Activated CD8-positive, alpha-beta memory T cell treated with anti-CD3 and anti-CD28 coated beads, Interleukin-2, amount 50 U/mL, for 24 hours (primary cell): ENCODE measurements around the gene DNAH6.
"Not testable (repeated sequence)": the region's sequence is repeated elsewhere in the genome, so short reads cannot be mapped to it uniquely, and the experiment has no call there.

Experiments
- DNase-seq: peaks from one replicate; pipeline ENCODE4 v3.0.0-alpha.2; 2020; ENCODE audit errors: extremely low read depth

DNAH6 gene

GRCh38 chr2:84755096-84755495 lies 238.8 kb downstream of the DNAH6 start:
- DNase-seq, result no peak

- no peak for DNase-seq
These were observed 241.3 kb downstream of the DNAH6 start for GRCh38 chr2:84757648-84758047.

GRCh38 chr2:84766791-84767190 lies 250.5 kb downstream of the DNAH6 start:
- DNase-seq, result no peak

GRCh38 chr2:84768840-84769239 lies 252.5 kb downstream of the DNAH6 start:
- DNase-seq, result no peak

- DNase-seq, result no peak
These were observed 254.0 kb downstream of the DNAH6 start for GRCh38 chr2:84770280-84770679.

- no peak for DNase-seq
These were observed 255.0 kb downstream of the DNAH6 start for GRCh38 chr2:84771251-84771650.

GRCh38 chr2:84773562-84773961 lies 257.3 kb downstream of the DNAH6 start:
- DNase-seq, result not testable (repeated sequence)

- DNase-seq, result no peak
These were observed 259.7 kb downstream of the DNAH6 start for GRCh38 chr2:84776011-84776410.

- DNase-seq, result no peak
These were observed 262.8 kb downstream of the DNAH6 start for GRCh38 chr2:84778911-84779690.

GRCh38 chr2:84779781-84780180 lies 263.5 kb downstream of the DNAH6 start:
- DNase-seq, result no peak

GRCh38 chr2:84781942-84782716 lies 265.8 kb downstream of the DNAH6 start:
- DNase-seq, result peak; percentile 33

GRCh38 chr2:84782717-84783442 lies 266.6 kb downstream of the DNAH6 start:
- no peak for DNase-seq

- DNase-seq, result no peak
These were observed 269.7 kb downstream of the DNAH6 start for GRCh38 chr2:84785950-84786349.

- no peak for DNase-seq
These were observed 270.3 kb downstream of the DNAH6 start for GRCh38 chr2:84786601-84787000.

GRCh38 chr2:84788027-84788426 lies 271.7 kb downstream of the DNAH6 start:
- no peak for DNase-seq

GRCh38 chr2:84788498-84788897 lies 272.2 kb downstream of the DNAH6 start:
- DNase-seq, result no peak

GRCh38 chr2:84792856-84793522 lies 276.7 kb downstream of the DNAH6 start:
- no peak for DNase-seq

- DNase-seq, result no peak
These were observed 277.3 kb downstream of the DNAH6 start for GRCh38 chr2:84793641-84794040.

- DNase-seq, result no peak
These were observed 280.5 kb downstream of the DNAH6 start for GRCh38 chr2:84796798-84797197.

- DNase-seq, result no peak
These were observed 281.0 kb downstream of the DNAH6 start for GRCh38 chr2:84797271-84797670.

GRCh38 chr2:84799772-84800171 lies 283.5 kb downstream of the DNAH6 start:
- no peak for DNase-seq
